HG02970 (cell line): Measurements from ENCODE around the gene SNX32.
"Not testable (repeated sequence)": the region's sequence is repeated elsewhere in the genome, so short reads cannot be mapped to it uniquely, and the experiment has no call there.

ENCODE experiments used
- ATAC-seq: cut with Tn5 transposase; IDR thresholded peaks from one replicate; pipeline ENCODE4 v1.9.1; 2021; ENCODE audit warnings: mild to moderate bottlenecking, moderate library complexity, moderate number of reproducible peaks; ENCODE audit not compliant: unreplicated experiment, low FRiP score

The SNX32 gene

DNA sequence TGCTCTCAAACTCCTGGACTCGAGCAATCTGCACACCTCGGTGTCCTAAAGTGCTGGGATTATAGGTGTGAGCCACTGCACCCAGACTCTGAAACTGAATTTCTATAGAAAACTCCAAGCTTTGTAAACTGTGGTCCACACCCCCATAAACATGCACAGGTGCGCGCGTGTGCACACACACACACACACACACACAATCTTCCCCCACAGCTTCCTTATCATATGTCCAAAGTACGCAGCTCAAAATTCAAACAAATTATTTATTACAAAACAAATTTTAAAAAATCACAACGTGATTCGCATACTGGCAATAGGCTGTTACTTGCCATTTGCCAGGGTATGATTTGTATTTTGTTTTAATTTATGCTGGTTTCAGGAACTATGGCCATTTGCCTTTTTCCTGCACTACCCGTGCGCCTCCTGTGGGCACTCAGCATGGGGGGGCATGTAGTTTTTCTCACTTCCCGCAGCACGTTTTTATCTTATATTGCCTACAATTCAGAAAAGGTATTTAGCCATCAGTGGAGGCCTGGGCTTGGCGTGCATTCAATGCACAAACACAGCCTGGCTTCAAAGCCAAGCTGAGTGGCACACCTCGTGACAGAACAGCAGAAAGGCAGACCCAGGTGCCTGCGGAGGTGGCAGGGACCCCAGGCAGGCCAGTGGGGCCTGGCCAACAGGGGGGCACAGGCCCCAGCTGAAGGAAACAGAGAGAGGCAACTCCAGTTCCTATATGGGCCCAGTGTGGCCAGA lies 10.8 kb upstream of the SNX32 start:
- ATAC-seq: no peak

DNA sequence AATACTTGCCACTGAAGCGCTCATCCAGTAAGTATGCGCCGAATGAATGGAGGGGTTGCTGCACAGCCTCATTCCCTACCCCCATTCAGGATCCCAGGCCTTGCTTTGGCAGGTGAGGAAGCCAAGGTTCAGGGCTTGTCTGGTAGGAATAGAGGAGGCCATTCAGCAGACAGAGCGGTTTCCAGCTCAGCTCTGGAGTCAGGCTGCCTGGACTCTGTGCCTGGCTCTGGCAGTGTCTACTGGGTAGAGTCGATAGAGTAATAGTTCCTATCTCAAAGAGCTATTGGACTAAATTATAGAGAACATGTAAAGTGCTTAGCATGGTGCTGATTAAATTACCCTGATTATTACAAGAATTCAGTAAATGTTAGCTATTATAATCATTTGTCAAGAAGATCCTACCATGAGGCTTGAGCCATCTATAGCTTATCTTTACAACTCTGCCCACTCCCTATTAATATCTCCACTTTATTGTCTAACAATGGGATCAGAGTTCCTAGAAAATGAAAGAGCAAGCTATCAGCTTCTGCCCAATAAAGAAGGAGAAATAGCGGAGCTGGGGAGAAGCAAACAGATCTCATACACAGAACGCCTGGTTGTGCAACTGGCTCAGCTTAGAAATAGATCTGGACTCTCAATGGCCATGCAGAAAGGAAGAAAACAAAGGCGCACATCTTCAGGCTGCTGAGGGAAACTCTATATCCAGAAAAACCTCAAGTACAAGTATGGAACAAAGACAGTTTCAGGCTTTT lies 6.6 kb upstream of the SNX32 start:
- no peak for ATAC-seq

DNA sequence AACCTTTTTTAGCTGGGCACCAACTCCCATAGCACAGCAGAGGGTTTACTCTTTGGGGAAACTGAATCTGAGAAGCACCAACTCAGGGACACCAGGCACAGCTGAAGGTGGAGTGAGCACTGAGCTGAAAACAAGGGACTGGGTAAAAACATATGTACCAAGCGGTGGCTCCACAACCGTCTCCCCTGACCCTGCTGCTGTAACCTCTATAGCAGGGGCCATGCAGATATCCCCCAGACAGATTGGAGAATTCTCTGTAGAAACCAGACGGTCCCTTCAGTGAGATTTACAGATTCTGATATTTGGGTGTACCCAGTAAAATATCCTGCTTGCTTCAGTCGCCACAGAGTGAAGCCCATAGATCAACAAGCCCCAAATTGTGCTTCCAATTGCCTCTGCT lies 4.3 kb upstream of the SNX32 start:
- ATAC-seq: no peak

DNA sequence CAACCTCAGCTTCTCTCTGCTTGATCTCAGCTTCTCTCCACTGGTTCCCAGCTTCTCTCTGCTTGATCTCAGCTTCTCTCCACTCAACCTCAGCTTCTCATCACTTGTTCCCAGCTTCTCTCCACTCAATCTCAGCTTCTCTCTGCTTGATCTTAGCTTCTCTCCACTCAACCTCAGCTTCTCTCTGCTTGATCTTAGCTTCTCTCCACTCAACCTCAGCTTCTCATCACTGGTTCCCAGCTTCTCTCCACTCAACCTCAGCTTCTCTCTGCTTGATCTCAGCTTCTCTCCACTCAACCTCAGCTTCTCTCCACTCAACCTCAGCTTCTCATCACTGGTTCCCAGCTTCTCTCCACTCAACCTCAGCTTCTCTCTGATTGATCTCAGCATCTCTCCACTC lies 1.5 kb upstream of the SNX32 start:
- not testable (repeated sequence) for ATAC-seq

DNA sequence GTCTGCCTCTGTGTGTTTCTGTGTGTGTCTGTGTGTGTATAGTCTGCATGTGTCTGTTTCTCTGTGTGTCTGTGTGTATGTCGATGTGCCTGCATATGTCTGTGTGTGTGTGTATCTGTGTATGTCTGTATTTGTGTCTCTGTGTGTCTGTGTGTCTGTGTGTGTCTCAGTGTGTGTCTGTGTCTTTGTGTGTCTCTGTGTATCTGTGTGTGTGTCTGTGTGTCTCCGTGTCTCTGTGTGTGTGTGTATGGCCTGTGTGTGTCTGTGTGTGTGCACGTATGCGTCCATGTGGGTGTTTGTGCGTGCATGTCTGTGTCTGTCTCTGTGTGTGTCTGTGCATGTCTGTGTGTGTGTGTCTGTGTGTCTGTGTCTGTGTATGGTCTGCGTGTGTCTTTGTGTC lies 439 bp downstream of the SNX32 start:
- ATAC-seq: no peak

DNA sequence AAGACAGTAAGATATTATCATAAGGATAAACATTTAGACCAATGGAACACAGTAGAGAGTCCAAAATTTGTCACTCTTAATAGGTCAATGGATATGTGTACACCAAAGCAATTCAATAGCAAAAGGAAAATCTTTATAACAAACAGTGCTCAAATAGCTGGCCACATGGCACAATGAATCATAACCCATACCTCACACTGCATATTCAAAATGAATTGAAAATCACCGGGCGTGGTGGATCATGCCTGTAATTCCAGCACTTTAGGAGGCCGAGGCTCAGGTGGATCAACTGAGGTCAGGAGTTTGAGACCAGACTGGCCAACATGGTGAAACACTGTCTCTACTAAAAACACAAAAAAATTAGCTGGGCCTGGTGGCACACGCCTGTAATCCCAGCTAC lies 8.4 kb downstream of the SNX32 start:
- ATAC-seq: no peak

DNA sequence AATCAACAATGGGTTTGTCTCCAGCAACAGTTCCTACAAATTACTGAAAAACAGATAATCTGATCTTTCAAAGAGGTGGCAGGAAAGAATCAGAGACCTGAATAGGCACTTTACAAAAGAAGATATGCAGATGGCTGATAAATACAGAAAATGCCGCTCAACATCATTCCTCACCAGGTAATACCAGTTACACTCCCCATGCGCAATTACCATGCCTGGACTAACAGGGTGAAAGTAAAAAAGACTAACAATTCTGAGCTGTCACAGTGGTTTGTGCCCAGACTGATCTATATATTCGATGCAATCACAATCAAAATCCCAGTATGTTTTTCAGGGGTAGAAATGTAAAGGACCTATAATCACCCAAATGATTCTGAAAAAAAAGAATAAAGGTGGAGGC lies 10.0 kb downstream of the SNX32 start:
- no peak for ATAC-seq

DNA sequence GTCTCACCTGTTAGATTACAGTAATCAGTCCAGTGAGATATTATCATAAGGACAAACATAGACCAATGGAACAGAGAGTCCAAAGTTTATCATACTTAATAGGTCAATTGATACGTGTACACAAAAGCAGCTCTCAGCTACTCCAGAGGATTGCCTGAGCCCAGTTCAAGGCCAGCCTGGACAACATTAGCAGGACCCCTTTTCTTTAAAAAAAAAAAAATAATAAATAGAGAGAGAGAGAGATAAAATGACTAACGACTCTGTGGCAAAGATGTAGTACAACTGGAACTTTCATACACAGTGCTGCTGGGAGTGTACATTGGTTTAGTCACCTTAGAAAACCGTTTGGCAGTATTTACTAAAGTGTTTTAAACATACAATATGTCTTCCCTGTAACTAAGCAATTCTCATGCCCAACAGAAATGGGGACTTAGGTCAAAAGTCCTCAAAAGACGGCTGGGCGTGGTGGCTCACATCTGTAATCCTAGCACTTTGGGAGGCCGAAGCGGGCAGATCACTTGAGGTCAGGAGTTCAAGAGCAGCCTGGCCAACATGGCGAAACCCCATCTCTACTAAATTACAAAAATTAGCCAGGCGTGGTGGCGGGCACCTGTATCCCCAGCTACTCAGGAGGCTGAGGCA lies 10.6 kb downstream of the SNX32 start:
- no peak for ATAC-seq

DNA sequence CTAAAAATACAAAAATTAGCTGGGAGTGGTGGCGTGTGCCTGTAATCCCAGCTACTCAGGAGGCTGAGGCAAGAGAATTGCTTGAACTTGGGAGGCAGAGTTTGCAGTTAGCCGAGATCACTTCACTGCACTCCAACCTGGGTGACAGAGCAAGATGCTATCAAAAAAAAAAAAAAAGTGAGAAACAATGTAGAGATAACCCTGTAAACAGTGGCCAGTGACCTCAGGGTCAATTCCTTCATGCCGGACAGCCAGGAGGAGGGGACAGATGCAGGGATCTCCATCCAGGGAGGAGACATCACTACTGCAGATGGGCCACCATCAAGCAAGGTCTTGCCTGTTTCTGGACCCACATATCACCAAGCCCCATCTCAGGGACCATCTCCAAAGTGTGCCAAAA lies 14.0 kb downstream of the SNX32 start:
- no peak for ATAC-seq

DNA sequence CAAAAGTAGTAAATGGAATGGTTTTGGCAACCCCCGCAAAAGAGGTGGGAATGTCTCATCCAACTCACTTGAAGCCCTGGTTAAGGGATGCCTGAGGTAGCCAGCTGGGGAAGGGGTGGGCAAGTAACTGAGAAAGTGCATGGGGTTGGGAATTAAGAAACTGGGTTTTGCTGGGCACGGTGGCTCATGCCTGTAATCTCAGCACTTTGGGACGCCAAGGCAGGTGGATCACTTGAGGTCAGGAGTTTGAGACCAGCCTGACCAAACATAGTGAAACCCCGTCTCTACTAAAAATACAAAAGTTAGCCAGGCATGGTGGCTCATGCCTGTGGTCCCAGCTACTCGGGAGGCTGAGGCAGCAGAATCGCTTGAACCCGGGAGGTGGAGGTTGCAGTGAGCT lies 14.9 kb downstream of the SNX32 start:
- ATAC-seq: not testable (repeated sequence)

DNA sequence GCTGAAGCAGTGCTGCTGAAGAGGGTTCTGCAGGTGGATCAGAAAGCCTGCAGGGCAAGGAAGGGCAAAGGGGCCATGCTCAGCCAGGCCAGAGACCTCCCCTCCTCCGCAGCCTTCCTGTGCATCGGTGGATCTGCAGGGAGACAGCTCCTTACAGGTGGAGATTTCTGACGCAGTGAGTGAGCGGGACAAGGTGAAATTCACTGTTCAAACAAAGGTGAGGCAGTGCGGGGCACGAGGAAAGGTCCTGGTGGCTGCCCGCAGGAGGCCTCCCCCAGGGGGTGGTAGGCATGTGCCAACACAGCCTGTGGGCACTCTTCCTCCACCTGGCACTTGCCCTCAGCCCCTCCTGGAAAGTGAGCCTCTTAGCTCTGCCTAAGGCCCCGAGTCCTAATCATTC lies 15.6 kb downstream of the SNX32 start:
- ATAC-seq: no peak

DNA sequence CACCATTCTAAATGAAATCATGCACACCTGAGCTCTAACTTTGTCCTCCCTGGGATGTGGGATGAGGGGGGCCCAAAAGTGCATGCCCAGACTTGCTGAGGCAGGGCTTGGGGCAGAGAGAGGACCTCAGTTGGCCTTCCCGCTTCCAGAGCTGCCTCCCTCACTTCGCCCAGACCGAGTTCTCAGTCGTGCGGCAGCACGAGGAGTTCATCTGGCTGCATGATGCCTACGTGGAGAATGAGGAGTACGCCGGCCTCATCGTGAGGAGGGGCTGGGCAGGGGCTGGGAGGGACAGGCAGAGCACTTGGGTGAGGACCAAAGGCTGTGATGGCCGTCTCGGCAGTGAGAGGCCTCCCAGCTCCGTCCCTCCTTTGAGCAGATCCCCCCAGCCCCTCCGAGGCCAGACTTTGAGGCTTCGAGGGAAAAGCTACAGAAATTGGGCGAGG lies 16.0 kb downstream of the SNX32 start:
- no peak for ATAC-seq

DNA sequence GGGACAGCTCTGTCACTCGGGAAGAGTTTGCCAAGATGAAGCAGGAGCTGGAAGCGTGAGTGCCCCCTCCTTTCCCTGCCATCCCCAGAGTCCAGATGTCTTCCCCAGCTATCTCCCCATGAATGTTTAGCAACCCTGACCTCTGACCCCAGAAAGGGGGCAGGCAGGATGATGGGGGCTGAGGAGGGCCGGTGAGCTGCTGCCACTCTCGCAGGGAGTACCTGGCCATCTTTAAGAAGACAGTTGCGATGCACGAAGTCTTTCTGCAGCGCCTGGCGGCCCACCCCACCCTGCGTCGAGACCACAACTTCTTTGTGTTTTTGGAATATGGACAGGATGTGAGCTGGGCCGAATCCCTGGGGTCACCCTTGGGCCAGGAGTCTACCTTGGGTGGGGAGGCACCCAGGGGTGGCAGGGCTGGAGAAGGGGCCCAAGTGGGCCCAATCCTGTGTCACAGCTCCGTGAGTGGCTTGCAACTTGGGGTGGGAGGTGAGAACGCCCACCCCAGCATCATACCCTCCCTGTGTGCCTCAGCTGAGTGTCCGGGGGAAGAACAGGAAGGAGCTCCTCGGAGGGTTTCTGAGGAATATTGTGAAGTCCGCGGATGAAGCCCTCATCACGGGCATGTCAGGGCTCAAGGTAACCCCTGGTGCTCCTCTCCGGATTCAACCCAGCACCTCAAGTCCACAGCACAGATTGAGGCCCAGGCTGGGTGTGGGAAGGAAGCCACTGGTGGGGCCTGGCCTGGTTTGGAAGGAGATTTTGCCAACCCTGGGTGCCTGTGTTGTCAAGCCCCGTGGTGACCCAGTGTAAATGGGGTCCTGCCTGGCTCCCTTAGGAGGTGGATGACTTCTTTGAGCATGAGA lies 16.7 kb downstream of the SNX32 start:
- no peak for ATAC-seq

DNA sequence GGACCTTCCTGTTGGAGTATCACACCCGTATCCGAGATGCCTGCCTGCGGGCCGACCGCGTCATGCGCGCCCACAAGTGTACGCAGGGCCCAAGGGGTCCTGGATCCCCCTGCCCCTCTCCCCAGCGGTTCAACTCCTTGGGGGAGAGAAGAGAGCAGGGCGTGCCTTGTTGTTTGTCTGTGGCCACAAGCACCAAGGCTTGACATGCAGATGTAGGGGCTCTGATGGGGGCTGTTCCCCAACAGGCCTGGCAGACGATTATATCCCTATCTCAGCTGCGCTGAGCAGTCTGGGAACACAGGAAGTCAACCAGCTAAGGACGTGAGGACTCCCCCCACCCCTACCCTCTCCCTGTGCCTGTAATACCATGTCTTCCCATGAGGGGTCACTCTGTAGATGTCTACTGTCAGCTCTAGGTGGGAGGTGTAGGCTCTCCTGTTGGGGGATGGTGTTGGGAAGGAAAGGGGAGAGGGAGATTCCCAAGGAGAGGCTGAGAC lies 17.4 kb downstream of the SNX32 start:
- ATAC-seq: no peak

DNA sequence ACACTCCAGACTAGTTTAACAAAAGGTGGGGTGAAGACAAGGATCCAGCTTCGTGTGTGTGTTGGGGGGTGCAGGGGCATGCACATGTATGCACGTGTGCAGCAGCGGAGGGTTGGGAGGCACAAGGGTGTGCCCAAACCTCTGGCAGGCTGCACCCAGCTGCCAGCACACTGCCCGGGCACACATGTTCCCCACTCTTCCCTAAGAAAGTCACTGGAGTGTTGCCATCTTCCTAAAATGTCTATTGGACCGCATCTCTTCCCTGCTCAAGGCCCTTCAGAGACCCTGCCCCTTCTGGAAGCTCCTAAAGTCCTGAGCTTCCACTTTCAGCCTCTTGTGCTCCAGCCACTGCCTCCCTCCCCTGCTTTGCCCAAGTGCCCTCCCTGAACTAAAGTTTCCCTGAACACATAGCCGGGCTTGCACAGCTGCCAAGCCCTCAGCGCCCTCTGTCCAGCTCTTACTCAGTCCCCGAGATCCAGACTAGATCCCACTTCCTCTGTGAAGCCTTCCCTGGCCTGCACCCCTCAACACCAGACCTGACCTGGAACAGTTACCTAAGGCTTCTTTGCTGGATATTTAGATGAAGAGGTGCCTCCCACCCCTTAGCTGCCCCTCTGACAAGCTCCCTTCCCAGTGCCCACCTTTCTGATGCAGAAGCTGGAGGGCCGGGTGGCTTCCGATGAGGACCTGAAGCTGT lies 18.2 kb downstream of the SNX32 start:
- ATAC-seq: no peak

DNA sequence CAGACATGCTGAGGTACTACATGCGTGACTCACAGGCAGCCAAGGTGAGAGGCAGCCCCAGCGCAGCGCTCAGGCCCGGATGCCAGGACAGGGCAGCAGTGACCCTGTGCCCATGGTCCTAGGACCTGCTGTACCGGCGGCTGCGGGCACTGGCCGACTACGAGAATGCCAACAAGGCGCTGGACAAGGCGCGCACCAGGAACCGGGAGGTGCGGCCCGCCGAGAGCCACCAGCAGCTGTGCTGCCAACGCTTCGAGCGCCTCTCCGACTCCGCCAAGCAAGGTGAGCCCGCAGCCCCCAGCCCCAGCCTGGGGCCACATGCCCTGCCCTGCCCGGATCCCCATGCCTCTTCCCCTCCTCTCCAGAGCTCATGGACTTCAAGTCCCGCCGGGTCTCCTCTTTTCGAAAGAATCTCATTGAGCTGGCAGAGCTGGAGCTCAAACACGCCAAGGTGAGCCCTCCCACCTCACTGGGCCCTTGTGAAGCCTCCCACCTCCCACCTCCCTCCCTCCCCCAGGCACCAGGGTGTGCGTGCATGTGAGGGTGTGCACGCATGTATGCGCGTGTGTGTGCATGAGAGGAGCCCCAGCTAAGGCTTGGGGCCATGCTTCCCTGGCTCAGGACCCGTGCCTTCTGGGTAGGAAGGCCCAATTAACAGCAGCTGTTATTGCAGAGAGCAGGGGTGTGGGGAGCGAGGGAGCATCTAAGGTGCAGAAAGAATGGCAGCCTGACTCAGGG lies 18.9 kb downstream of the SNX32 start:
- no peak for ATAC-seq

DNA sequence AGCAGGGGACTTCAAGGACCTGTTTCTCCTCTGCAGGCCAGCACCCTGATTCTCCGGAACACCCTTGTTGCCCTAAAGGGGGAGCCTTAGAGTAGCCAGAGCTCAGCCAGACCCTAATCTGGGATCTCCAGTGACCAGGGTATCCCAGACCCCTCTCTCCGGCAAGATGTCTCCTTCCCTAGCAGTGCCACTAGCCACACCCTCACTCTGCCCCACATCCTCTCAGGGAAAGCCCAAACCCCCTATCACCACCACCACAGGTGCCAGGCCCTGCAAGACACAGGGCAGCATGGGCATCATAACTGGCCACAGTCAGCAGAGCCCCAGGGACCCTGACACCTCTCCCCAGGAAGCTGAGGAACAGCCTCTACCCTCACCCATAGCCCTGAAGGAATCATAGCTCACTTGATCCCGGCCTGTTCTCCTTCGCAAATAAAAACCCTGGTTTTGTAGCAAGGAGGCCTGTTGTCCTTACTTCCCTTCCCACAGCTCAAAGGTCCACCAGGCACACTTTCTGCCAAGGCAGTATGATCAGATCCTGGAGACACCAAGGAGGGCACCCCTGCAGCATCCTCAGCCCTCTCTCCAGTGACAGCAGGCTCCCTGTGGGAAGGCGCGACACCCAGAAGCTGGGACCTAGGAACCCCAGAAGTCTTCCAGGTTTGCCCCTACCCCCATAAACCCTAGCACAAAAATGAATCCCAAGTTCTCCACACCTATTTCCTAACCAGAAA lies 19.6 kb downstream of the SNX32 start:
- no peak for ATAC-seq

DNA sequence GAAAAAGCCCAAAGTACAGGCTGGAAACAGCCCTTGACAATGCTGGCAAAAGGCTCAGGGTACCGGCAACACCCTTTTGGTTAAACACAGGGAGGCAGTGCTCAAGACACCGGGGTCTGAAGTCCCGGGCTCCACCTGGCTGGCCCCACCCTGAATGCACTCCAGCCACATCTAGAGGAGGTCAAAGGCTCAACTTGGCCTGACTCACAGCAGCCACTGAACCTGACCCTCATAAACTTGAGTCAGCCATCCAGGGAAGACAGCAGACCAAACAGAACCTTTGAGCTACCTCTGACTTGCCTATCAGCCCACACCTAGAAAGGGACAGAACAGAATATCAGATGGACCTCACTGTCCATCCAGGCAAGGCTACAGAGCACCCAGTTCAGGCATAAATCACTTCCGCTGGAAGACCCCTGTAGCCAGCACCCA lies 20.4 kb downstream of the SNX32 start:
- ATAC-seq: no peak
